Common myeloid progenitor, CD34-positive (primary cell): ENCODE results near the gene B4GAT1.
"Not testable (repeated sequence)": the region's sequence is repeated elsewhere in the genome, so short reads cannot be mapped to it uniquely, and the experiment has no call there.

Source experiments
- CTCF ChIA-PET: fragments of 350-600 bp; sonication (Branson Sonifier 250); formaldehyde crosslinking; loops from one replicate; lab custom pipeline; 2021; ENCODE audit warnings: antibody characterized with exemption; lab: Charles Lee
- POLR2A ChIA-PET: fragments of 350-600 bp; sonication (Branson Sonifier 250); formaldehyde crosslinking; loops from one replicate; lab custom pipeline; 2021; ENCODE audit warnings: antibody characterized with exemption; lab: Charles Lee
- DNase-seq, 3 donors: peaks; one replicate each; pipeline versions ENCODE4 v3.0.0 to v3.0.0-alpha.2; 2013
- H3K27ac ChIP-seq, 2 experiments: 1 replicate in 1 of 2; 2 replicates in 1 of 2; pipeline ENCODE4 v1.7.0; 2013; ENCODE audit warnings: inconsistent platforms in 2 of 2, low read length in 2 of 2, mild to moderate bottlenecking in 2 of 2, low read depth in 1 of 2, moderate library complexity in 1 of 2; ENCODE audit not compliant: severe bottlenecking in 2 of 2, insufficient read depth in 1 of 2, poor library complexity in 1 of 2
- H3K27me3 ChIP-seq, 5 experiments: replicated peaks in 2 of 5; 1 replicate in 3 of 5; 2 replicates in 2 of 5; pipeline versions ENCODE4 v1.6.1 to v1.7.0; 2013; ENCODE audit warnings: low read length in 4 of 5, mild to moderate bottlenecking in 2 of 5, moderate library complexity in 2 of 5, inconsistent platforms in 1 of 5; ENCODE audit not compliant: insufficient read depth in 5 of 5, control insufficient read depth in 4 of 5
- H3K36me3 ChIP-seq, 4 experiments: 1 replicate in 2 of 4; 2 replicates in 2 of 4; pipeline versions ENCODE4 v1.6.1 to v1.7.0; 2013; ENCODE audit warnings: low read length in 3 of 4, control low read depth in 1 of 4, mild to moderate bottlenecking in 1 of 4; ENCODE audit not compliant: control insufficient read depth in 4 of 4, insufficient read depth in 4 of 4
- H3K4me1 ChIP-seq, 4 experiments: 1 replicate in 3 of 4; 2 replicates in 1 of 4; pipeline versions ENCODE4 v1.6.1 to v1.7.1; 2013; ENCODE audit warnings: low read length in 3 of 4, mild to moderate bottlenecking in 3 of 4, control low read depth in 1 of 4, inconsistent platforms in 1 of 4, moderate library complexity in 1 of 4; ENCODE audit not compliant: control insufficient read depth in 4 of 4, insufficient read depth in 4 of 4; ENCODE audit errors: control extremely low read depth in 1 of 4
- H3K4me3 ChIP-seq, 7 experiments: 1 replicate in 4 of 7; 2 replicates in 3 of 7; pipeline versions ENCODE4 v1.5.1 to v1.7.0; 2013; ENCODE audit warnings: mild to moderate bottlenecking in 7 of 7, low read length in 6 of 7, moderate library complexity in 6 of 7, inconsistent platforms in 2 of 7, low read depth in 2 of 7, control low read depth in 1 of 7; ENCODE audit not compliant: insufficient read depth in 4 of 7, control insufficient read depth in 1 of 7; ENCODE audit errors: extremely low read depth in 1 of 7
- H3K9me3 ChIP-seq, 5 experiments: 1 replicate in 4 of 5; 2 replicates in 1 of 5; pipeline versions ENCODE4 v1.6.1 to v1.7.1; 2013; ENCODE audit warnings: low read length in 4 of 5, mild to moderate bottlenecking in 2 of 5, inconsistent platforms in 1 of 5, low read depth in 1 of 5, moderate library complexity in 1 of 5; ENCODE audit not compliant: control insufficient read depth in 4 of 5, insufficient read depth in 2 of 5; ENCODE audit errors: control extremely low read depth in 1 of 5
- WGBS: methylation state at CpG from one replicate; pipeline ENCODE4 v1.1.5; 2013; ENCODE audit not compliant: insufficient coverage; 5-methylcytosine and 5-hydroxymethylcytosine counted together

The B4GAT1 gene

DNA sequence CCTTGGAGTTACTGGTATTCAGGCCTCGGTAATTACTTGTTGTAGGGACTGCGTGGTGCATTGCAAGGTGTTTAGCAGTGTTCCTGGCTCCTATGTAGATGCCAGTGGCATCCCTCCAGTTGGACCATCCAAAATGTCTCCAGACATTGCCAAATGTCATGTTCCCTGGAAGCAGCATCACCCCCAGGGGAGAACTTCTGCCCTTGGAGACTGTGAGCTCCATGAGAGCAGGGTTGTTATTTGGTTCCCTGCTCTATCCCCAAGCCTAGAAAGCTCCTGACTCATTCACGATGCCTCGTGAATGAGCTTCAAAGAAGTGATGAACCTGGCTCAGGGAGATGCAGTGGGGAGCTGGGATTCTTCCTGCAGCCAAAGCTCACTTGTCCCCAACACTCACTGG lies 25.8 kb downstream of the B4GAT1 start:
- ChIA-PET CTCF (interaction anchor here (1.1 to 1.8 kb wide), 3 partner anchors 9 to 13 kb away, joined by 7 to 8 read pairs (median 7); partner anchors contain the start of gene RIN1), POLR2A (interaction anchor here (1.4 kb wide), 1 partner anchor 9 kb away, joined by 4 read pairs; no protein-coding TSS in a partner anchor)
- H3K4me3 ChIP-seq = no peak overlapping the region
- WGBS = 91% methylated on average over 3 of the region's 4 CpGs
- H3K27ac ChIP-seq = no peak overlapping the region
- peaks cover 11 to 44% (median 38%) of the 10 kb centered on the region in 4 experiments for H3K4me1 ChIP-seq
- no peak for DNase-seq
- no peaks in the 10 kb centered on the region for H3K9me3 ChIP-seq
- H3K27me3 ChIP-seq = no peaks in the 10 kb centered on the region
- H3K36me3 ChIP-seq = no peaks in the 10 kb centered on the region

DNA sequence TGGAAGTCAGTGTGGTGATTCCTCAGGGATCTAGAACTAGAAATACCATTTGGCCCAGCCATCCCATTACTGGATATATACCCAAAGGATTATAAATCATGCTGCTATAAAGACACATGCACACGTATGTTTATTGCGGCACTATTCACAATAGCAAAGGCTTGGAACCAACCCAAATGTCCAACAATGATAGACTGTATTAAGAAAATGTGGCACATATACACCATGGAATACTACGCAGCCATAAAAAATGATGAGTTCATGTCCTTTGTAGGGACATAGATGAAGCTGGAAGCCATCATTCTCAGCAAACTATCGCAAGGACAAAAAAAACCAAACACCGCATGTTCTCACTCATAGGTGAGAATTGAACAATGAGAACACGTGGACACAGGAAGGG lies 26.7 kb downstream of the B4GAT1 start:
- H3K36me3 ChIP-seq, CTCF ChIA-PET, H3K27me3 ChIP-seq, H3K9me3 ChIP-seq, DNase-seq, H3K27ac ChIP-seq, H3K4me3 ChIP-seq: not testable (repeated sequence)
- POLR2A ChIA-PET = interaction anchor here (1.4 kb wide), 1 partner anchor 8 kb away, joined by 4 read pairs; no protein-coding TSS in a partner anchor
- WGBS = 94% methylated on average over 3 of the region's 6 CpGs
- peaks cover 11 to 42% (median 35%) of the 10 kb centered on the region in 4 experiments for H3K4me1 ChIP-seq

- H3K9me3 ChIP-seq, H3K27ac ChIP-seq, DNase-seq, CTCF ChIA-PET, POLR2A ChIA-PET, H3K4me3 ChIP-seq, H3K36me3 ChIP-seq, H3K27me3 ChIP-seq: not testable (repeated sequence)
- H3K4me1 ChIP-seq = peaks cover 11 to 38% (median 31%) of the 10 kb centered on the region in 4 experiments
- WGBS = no CpG with 5 or more reads among the region's 2 CpGs
Measured at GRCh38 chr11:66320289-66320688, 27.1 kb downstream of the B4GAT1 start.

GRCh38 chr11:66318600-66318970 lies 28.8 kb downstream of the B4GAT1 start:
- Histone ChIP-seq H3K36me3 (no peaks in the 10 kb centered on the region), H3K4me1 (peaks cover 11 to 40% (median 34%) of the 10 kb centered on the region in 4 experiments), H3K27me3 (no peaks in the 10 kb centered on the region), H3K9me3 (no peaks in the 10 kb centered on the region), H3K4me3 (peak overlapping the region in 3 of 7 experiments; percentile 16 to 53 (median 43)), H3K27ac (peak overlapping the region in 1 of 2 experiments; percentile 58)
- 67% methylated on average over 2 of the region's 3 CpGs for WGBS
- ChIA-PET POLR2A (no interaction called here), CTCF (interaction anchor here (2.1 kb wide), 1 partner anchor 10 kb away, joined by 7 read pairs; no protein-coding TSS in a partner anchor)
- no peak for DNase-seq

DNA sequence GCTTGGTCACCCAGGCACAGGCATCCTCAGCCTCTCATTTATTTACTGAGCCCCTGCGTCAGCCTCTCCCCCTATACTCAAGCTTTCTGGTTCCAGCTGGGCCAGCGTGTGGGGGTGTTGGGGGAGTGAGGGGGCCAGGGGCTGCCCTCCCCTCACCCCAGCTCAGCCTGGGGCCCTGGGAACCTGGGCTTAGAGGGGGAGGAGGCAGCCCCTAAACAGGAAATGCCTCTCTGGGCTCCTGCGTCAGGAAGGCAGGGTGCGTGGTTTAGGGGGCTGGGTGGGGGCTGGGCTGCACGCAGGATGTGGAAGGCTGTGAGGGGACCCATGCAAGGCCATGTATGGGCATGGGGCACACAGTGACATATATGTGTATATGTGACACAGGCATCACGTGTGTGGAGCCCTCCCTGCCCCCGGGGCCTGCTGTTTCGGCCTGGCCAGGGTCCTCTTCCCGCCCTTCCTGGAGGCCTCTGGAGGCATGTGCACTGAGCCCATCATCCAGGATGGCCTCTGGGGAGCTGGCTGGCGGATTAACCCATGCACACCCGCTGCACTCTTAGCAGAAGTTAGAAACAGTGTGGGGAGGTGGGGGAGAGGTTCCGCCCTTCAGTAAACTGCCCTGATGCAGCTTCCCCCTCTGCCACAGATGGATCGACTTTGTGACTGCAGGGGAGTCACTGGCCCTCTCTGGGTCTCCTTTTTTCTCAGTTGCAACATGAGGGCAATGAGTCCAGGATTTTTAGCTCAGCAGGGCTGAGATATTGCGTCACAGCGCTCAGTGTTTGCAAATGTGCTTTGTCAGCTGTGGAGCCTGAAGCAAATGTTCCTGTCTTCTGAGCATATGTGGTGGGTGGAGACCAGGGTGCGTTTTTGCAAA lies 29.5 kb downstream of the B4GAT1 start:
- H3K27ac ChIP-seq = peak overlapping the region in 1 of 2 experiments; percentile 58
- peaks cover 11 to 46% (median 40%) of the 10 kb centered on the region in 4 experiments for H3K4me1 ChIP-seq
- peak overlapping the region in 5 of 7 experiments; percentile 9 to 65 (median 43) for H3K4me3 ChIP-seq

DNA sequence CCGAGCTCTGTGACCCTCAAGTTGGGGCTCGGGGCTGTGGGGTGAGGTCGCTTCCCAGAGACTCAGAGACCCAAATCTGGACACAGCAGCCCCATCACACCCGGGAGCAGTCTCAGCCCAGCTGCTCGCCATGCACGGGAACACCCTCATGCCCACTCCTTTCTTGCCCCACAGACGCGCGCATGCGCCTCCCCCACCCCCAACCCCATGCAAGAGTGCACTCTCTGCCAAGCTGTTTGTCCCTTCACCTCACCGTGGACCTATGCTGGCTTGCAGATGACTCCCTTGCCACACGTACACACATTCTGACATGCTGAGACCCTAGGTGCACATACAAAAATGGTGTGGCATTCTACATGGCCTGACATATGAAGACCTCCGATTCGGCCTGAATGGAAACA lies 30.1 kb downstream of the B4GAT1 start:
- Histone ChIP-seq H3K36me3 (no peaks in the 10 kb centered on the region), H3K27me3 (no peaks in the 10 kb centered on the region), H3K4me1 (peaks cover 11 to 49% (median 43%) of the 10 kb centered on the region in 4 experiments), H3K9me3 (no peaks in the 10 kb centered on the region), H3K27ac (peak overlapping the region in 1 of 2 experiments; percentile 58), H3K4me3 (peak overlapping the region in 5 of 7 experiments; percentile 9 to 65 (median 43))
- CTCF ChIA-PET = interaction anchor here (0.6 to 3.4 kb wide), 6 partner anchors 9 to 72 kb away, joined by 3 to 14 read pairs (median 5); no protein-coding TSS in a partner anchor
- POLR2A ChIA-PET = interaction anchor here (0.7 kb wide), 1 partner anchor 27 kb away, joined by 3 read pairs; no protein-coding TSS in a partner anchor
- 2% methylated on average over 8 of the region's 14 CpGs for WGBS
- DNase-seq = peak; percentile 36 to 61 (median 55)

More for the DNA sequence above, 29.5 kb downstream of the B4GAT1 start:
- peak; percentile 64 to 83 (median 76) for DNase-seq
- ChIA-PET CTCF (interaction anchor here (0.6 to 3.4 kb wide), 5 partner anchors 9 to 71 kb away, joined by 3 to 14 read pairs (median 7); no protein-coding TSS in a partner anchor), POLR2A (no interaction called here)
- Histone ChIP-seq H3K9me3 (no peaks in the 10 kb centered on the region), H3K27me3 (no peaks in the 10 kb centered on the region), H3K36me3 (no peaks in the 10 kb centered on the region)
- 23% methylated on average over 12 of the region's 16 CpGs for WGBS
